ENCODE data around the gene SPCS1. TPM values are rescaled to one million over a fixed set of nuclear protein-coding genes. Genes with fewer than 3 reads are reported as not detected.

Gene SPCS1
- total and polyA plus RNA-seq, 9 of the 15 experiments (the other 6 are each of a cell fraction or from before 2014, with no cell fraction given), result 73.9 to 567 (median 127) TPM

- TF ChIP-seq CREB5 (CRISPR knock-in tag; IDR thresholded peaks at IDR 0.05), result no peak
- no peak for TF ChIP-seq FOXM1 (IDR thresholded peaks at IDR 0.05; ENCODE audit: low read depth)
- 0 out of 2 replicates have a peak, but pooled peaks have one; percentile 48 for TF ChIP-seq FOXM1 (CRISPR knock-in tag; IDR thresholded peaks at IDR 0.05; ENCODE audit: low read depth)
- no peak for TF ChIP-seq ZNF316 (IDR thresholded peaks at IDR 0.05)
- no peak for TF ChIP-seq ZNF586 (CRISPR knock-in tag; conservative IDR thresholded peaks at IDR 0.05)
- TF ChIP-seq NR3C1 (CRISPR knock-in tag; IDR thresholded peaks at IDR 0.05), result no peak
- no peak for TF ChIP-seq TCFL5 (CRISPR knock-in tag; conservative IDR thresholded peaks at IDR 0.05)
- no peak for TF ChIP-seq ZNF655 (CRISPR knock-in tag; IDR thresholded peaks at IDR 0.05)
- TF ChIP-seq USF2 (CRISPR knock-in tag; IDR thresholded peaks at IDR 0.05), result no peak
- no peak for TF ChIP-seq BACH1 (tag; IDR thresholded peaks at IDR 0.05)
- no peak for TF ChIP-seq KDM2B (CRISPR knock-in tag; IDR thresholded peaks at IDR 0.05)
- no peak for TF ChIP-seq PHF21A (IDR thresholded peaks at IDR 0.05; ENCODE audit: borderline replicate concordance, low read depth)
- no peak for TF ChIP-seq PCBP2 (IDR thresholded peaks at IDR 0.05; ENCODE audit: low read depth, low read length, poor library complexity, severe bottlenecking)
- TF ChIP-seq ATF1 (CRISPR knock-in tag; IDR thresholded peaks at IDR 0.05), result peak; percentile 24; the same call in 1 of the 2 replicates
- TF ChIP-seq ATF1 (tag; IDR thresholded peaks at IDR 0.05), result peak; percentile 88
- no peak for TF ChIP-seq TEAD4 (IDR thresholded peaks at IDR 0.05; ENCODE audit: low read length)
- TF ChIP-seq TEAD4 (CRISPR knock-in tag; IDR thresholded peaks at IDR 0.05; ENCODE audit: borderline replicate concordance), result no peak
- no peak for TF ChIP-seq SNIP1 (IDR thresholded peaks at IDR 0.05; ENCODE audit: low read depth)
- no peak for TF ChIP-seq ZBTB49 (CRISPR knock-in tag; IDR thresholded peaks at IDR 0.05; ENCODE audit: borderline replicate concordance)
- peak; percentile 94 for TF ChIP-seq GABPB1 (CRISPR knock-in tag; IDR thresholded peaks at IDR 0.05)
- no peak for TF ChIP-seq ZNF699 (CRISPR knock-in tag; IDR thresholded peaks at IDR 0.05; ENCODE audit: insufficient replicate concordance)
- TF ChIP-seq ZNF311 (CRISPR knock-in tag; IDR thresholded peaks at IDR 0.05), result no peak
- TF ChIP-seq NCOA6 (IDR thresholded peaks at IDR 0.05), result no peak
These were observed at the start of gene SPCS1, which contains the start of gene GLT8D1 (continued) for GRCh38 chr3:52705688-52706686.

Measured in K562 (cell line).